ENCODE data around the gene ARAP2. TPM values are rescaled to one million over a fixed set of nuclear protein-coding genes. Genes with fewer than 3 reads are reported as not detected.

Gene ARAP2
- 1.1 and 1.2 TPM in 2 replicates for total RNA-seq

DNA sequence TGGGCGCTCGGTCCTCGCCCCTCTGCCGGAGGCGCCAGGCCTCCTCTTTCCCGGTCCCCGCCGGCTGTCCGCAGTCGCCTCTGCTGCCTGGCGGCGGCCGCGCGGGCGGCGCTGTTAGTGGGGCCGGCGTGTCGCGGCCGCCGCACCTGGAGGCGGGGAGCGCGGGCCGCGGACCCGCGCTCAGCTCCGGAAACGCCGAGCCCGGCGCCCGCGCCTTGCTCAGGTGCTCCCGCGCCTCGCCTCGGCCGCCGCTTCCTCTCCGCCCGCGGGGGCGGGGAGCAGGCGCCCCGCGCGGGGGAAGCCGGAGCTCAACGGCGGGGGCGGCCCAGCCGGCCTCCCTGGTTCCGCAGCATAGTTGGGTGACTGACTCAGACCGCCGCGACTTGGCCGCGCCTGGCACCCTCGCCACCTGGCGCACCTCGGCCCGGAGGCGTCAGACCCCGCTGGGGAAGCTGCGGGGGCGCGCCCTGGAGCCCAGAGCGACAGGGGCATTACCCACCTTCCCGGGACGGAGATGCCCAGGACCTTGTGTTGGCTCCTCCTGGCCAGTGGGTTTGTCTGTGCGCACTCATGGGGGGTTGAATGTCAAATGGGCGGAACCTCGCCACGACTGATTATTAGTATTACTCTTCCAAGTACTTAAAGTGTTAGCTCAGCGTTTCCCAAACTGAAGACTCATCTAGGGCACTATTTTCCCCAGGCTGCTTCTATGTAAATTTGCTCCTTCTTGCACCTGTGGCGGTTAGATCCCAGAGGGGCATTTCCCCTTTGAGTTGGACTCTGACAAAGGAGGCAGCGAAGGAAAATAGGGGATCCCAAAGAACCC, at the start of gene ARAP2:
Gene ARAP2, minus strand, starts transcription at position 258 of the 826 bp plus-strand sequence. CDS start 15,028 bp downstream, outside the sequence.

GRCh38 chr4:36281384-36282106, 37.2 kb upstream of the ARAP2 start, which contains the start of gene DTHD1:
Gene DTHD1 (plus strand): TSS chr4:36281616. CDS start chr4:36281759, 143 bp downstream.

Other genes starting within 250 kb of the ARAP2 start
- not detected in 2 replicates for gene DTHD1, start 37.1 kb upstream of the ARAP2 start, total RNA-seq